Measurements from ENCODE around the gene DUSP1. TPM values are rescaled to one million over a fixed set of nuclear protein-coding genes. Genes with fewer than 3 reads are reported as not detected.
A peak's percentile ranks its signal among the peaks of the same experiment; 100 is the strongest.

Gene DUSP1
- total and polyA plus RNA-seq, 10 of the 15 experiments (the other 5 are each of a cell fraction or from before 2014, with no cell fraction given): 1.4 to 6.2 (median 3.9) TPM

DNA sequence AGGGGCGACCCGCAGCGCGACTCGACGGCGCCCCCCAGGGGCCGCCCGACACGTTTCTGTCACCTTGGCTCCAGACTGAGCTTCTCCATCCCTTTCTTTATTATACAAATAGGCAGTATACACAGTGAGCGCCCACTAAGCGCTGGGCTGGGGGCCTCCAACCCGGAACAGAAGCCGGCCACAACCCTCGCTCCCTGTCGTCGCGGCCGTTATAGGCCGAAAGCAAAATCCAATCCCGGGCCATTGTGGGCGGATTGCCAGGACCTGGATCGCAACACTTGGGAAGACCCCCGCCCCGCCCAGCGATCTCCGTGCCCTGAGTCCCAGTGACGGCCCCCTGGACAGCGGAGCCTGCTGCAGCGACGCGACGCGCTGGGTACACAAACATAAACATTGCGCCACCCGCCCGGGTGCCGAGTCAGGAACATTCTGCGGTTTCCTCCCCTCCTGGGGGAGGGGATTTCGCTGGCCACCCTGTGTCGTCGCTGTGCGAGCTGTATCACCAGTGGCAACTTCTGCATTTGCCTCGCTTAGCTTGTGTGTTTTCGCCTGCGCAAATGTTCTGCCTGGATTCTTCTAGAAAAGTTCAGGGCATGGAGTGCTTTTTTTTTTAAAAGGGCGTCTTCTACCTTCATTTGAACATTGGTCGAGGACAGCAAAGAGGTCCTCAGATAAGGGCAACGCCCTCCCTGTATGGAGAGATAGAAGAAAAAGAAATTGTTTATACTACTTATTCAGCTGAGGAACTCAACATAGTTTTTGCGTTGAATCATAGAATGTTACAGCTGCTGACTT lies 1.3 kb upstream of the DUSP1 start (continued):
- TF ChIP-seq ATF7 (IDR thresholded peaks at IDR 0.05; ENCODE audit: low read depth) (no peak), MEF2B (IDR thresholded peaks at IDR 0.05; ENCODE audit: partially characterized antibody, poor library complexity, severe bottlenecking) (peak; percentile 48), CREM (IDR thresholded peaks at IDR 0.05; ENCODE audit: low read depth) (peak; percentile 53), SMAD5 (IDR thresholded peaks at IDR 0.05; ENCODE audit: low read depth) (no peak), MTA2 (IDR thresholded peaks at IDR 0.05; ENCODE audit: low read depth) (peak; percentile 30; the same call in 1 of the 2 replicates), PAX8 (IDR thresholded peaks at IDR 0.05) (no peak), ZNF217 (IDR thresholded peaks at IDR 0.05) (no peak)
- TF ChIP-seq, protein P1, sequence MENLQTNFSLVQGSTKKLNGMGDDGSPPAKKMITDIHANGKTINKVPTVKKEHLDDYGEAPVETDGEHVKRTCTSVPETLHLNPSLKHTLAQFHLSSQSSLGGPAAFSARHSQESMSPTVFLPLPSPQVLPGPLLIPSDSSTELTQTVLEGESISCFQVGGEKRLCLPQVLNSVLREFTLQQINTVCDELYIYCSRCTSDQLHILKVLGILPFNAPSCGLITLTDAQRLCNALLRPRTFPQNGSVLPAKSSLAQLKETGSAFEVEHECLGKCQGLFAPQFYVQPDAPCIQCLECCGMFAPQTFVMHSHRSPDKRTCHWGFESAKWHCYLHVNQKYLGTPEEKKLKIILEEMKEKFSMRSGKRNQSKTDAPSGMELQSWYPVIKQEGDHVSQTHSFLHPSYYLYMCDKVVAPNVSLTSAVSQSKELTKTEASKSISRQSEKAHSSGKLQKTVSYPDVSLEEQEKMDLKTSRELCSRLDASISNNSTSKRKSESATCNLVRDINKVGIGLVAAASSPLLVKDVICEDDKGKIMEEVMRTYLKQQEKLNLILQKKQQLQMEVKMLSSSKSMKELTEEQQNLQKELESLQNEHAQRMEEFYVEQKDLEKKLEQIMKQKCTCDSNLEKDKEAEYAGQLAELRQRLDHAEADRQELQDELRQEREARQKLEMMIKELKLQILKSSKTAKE (IDR thresholded peaks at IDR 0.05; ENCODE audit: low read depth, poor library complexity, severe bottlenecking): peak; percentile 12
- TF ChIP-seq, protein P2, sequence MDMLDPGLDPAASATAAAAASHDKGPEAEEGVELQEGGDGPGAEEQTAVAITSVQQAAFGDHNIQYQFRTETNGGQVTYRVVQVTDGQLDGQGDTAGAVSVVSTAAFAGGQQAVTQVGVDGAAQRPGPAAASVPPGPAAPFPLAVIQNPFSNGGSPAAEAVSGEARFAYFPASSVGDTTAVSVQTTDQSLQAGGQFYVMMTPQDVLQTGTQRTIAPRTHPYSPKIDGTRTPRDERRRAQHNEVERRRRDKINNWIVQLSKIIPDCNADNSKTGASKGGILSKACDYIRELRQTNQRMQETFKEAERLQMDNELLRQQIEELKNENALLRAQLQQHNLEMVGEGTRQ (IDR thresholded peaks at IDR 0.05; ENCODE audit: borderline replicate concordance, low read depth, low read length): no peak
- TF ChIP-seq, protein P3, sequence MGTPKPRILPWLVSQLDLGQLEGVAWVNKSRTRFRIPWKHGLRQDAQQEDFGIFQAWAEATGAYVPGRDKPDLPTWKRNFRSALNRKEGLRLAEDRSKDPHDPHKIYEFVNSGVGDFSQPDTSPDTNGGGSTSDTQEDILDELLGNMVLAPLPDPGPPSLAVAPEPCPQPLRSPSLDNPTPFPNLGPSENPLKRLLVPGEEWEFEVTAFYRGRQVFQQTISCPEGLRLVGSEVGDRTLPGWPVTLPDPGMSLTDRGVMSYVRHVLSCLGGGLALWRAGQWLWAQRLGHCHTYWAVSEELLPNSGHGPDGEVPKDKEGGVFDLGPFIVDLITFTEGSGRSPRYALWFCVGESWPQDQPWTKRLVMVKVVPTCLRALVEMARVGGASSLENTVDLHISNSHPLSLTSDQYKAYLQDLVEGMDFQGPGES (IDR thresholded peaks at IDR 0.05): no peak
- TF ChIP-seq, protein P4, sequence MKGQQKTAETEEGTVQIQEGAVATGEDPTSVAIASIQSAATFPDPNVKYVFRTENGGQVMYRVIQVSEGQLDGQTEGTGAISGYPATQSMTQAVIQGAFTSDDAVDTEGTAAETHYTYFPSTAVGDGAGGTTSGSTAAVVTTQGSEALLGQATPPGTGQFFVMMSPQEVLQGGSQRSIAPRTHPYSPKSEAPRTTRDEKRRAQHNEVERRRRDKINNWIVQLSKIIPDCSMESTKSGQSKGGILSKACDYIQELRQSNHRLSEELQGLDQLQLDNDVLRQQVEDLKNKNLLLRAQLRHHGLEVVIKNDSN (IDR thresholded peaks at IDR 0.05; ENCODE audit: borderline replicate concordance, extremely low read length, insufficient read depth, low read depth, low read length): no peak

Measured in GM12878 (cell line).